Stimulated activated CD4-positive, alpha-beta T cell treated with anti-CD3 and anti-CD28 coated beads, Interleukin-1b, Interleukin-23, amount 100 ng/mL, for 48 hours (primary cell): Measurements from ENCODE around the gene AKNA.
A peak's percentile ranks its signal among the peaks of the same experiment; 100 is the strongest.

Experiments
- DNase-seq: peaks from one replicate; pipeline ENCODE4 v3.0.0-alpha.2; 2020

The AKNA gene

GRCh38 chr9:114387680-114388356, at the start of gene AKNA:
Gene AKNA (minus strand): TSS chr9:114387982. CDS start chr9:114381333, 6,649 bp downstream.
- peak; percentile 80 for DNase-seq

- DNase-seq: no peak
Measured at GRCh38 chr9:114437401-114437893, 49.7 kb upstream of the AKNA start.

GRCh38 chr9:114434878-114435311, 47.1 kb upstream of the AKNA start:
- no peak for DNase-seq

GRCh38 chr9:114433720-114434255, 46.0 kb upstream of the AKNA start:
- no peak for DNase-seq

- DNase-seq: no peak
Measured at GRCh38 chr9:114433086-114433485, 45.3 kb upstream of the AKNA start.

DNA sequence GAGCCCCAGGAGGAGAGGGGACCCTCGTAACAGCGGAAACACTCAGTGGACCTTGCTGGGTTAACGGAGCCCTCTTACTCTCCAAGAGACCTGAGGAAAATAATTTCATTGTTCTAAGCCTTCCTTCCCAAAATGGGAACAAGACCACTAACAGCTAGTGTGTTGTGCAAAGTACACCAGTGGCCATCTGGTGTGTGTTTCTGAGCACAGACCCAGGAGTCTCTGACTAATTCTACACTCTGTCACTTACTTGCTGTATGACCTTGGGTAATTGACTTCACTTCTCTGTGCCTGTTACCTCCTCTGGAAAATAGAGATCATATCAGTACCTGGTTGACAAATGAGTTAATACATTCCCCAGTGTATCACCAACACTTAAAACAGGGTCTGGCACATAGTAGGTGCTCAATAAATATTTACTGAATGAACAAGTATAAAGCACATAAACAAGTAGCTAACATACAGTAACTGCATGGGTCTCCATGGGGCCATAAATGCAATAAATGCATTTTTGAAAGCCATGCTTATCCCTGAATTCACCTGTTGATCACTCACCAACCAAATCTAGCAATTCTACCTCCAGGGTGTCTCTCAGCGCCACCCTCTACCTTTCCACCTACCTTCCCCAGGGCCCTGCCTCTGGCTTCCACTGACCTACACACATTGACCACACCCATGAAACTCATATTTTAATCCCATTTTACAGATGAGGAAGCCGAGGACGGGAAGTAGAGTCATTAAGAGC, 44.7 kb upstream of the AKNA start:
- DNase-seq: no peak

- no peak for DNase-seq
Measured at GRCh38 chr9:114431770-114432169, 44.0 kb upstream of the AKNA start.

DNA sequence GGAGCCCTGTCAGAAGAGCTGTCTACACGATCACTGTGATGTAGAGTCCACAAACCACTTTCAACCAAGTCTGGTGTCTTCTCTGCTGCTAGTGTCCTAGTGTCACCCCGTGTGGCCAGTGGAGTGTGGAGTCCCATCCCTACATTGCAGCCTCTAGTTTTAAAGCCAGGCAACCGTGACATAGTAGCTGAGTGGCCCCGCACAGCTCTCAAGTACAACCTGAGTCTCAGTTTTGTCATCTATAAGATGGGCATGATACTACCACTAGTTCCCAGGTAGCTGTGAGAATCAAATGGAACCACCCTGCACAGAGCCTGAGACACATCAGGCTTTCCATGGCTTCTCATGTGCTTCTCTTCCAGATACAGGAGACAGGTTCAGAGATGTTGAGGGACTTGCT, 43.2 kb upstream of the AKNA start:
- no peak for DNase-seq

DNA sequence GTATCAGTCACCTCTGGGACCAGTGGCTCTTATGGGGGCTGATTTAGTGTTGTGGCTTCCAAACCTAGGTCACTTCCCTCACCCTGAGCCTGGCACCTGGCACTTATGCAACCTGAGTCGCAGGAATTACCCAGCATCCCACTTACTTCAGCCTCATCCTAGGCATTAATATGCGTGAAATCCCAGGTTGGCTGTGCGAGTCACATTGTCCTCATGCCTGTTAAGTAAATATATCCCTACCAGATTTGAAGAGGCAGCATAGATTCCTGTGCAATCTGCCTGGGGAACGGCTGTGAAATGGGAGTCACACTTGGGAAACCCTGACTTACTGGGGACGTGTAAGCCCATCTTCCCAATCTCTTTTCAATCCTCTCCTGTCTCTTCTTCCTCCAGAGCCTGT, 42.7 kb upstream of the AKNA start:
- no peak for DNase-seq

- no peak for DNase-seq
Measured at GRCh38 chr9:114429488-114429887, 41.7 kb upstream of the AKNA start.

- no peak for DNase-seq
Measured at GRCh38 chr9:114428466-114428865, 40.7 kb upstream of the AKNA start.

DNA sequence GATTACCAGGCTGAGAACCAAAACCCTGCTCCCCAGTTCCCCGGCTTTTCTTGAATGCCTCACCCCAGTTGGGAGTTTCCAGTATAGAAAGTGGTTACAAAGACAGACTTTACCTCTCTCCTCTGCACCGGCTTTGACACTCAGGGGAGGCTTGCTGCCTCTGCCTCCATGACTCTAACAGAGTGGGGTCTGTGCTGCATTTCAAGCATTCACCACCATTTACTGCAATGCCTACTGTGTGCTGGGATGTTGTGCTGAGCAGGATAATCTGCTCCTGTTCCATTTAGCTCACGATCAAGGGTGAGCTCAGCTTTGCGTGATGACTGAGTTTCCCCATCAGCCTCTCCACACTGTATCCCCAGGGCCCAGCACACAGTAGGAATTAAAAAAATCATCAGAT, 39.9 kb upstream of the AKNA start:
- DNase-seq: no peak

- DNase-seq: no peak
Measured at GRCh38 chr9:114426046-114426948, 38.5 kb upstream of the AKNA start.

DNA sequence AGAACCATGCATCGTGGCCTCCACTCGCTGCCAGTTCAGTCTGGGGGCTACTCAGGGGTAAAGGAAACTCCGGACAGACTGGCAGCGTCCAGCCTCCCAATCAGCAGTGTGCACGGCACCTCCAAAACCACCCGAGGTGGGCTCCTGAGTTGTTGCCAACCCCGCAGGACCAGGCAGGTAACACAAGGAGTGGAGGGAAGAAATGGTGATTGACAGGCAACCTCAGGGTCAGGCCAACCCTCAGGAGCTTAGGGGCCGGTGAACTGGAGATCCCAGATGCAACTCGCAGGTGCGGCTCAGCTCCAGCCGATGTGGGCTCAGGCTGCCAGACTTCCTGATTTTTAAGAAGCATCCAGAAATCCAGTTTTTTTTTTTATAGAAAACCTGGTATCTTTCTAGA, 37.3 kb upstream of the AKNA start:
- DNase-seq: no peak

- no peak for DNase-seq
Measured at GRCh38 chr9:114424126-114424525, 36.3 kb upstream of the AKNA start.

- no peak for DNase-seq
Measured at GRCh38 chr9:114423181-114423580, 35.4 kb upstream of the AKNA start.

DNA sequence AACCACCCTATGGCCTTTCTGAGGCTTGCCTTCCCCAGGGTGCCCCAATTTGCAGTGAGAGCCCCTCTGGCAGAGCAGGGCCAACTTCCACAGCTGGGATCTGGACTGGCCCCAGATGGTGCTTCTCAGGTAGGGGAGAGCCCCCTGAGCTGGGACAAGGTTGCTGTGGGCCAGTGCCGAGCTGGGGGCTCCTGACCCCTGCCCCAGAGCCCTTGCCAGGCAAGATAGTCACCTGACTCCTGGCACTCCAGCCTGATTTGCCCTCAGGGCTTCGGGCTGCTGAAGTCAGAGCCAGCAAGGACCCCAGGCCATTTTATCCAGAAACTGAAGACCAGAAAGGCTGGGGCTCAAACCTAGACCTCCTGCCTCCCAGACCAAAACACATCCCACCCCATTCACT, 33.4 kb upstream of the AKNA start:
- no peak for DNase-seq

GRCh38 chr9:114419796-114420195, 32.0 kb upstream of the AKNA start:
- DNase-seq: no peak

DNA sequence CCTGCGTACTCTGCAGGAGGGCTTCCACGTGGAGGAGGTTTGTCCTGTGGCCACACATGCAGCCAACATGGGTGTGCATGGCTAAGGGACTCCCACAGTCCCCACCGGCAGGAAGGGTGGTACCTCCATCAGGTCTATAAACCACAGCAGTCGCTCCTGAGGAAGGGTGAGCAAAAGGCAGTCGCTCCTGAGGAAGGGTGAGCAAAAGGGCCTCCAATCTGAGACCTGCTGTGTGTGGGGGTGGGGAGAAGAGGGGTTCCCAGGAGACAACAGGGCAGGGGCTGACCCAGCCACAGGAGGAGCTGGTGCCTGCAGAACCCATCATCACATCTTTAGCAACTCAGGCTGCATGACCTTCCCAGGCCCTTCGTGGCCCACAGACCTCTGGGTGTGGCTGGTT, 30.3 kb upstream of the AKNA start:
- DNase-seq: no peak

GRCh38 chr9:114417511-114417910, 29.7 kb upstream of the AKNA start:
- DNase-seq: no peak

GRCh38 chr9:114416906-114417305, 29.1 kb upstream of the AKNA start:
- DNase-seq: no peak

- DNase-seq: no peak
Measured at GRCh38 chr9:114416290-114416689, 28.5 kb upstream of the AKNA start.

GRCh38 chr9:114414346-114414745, 26.6 kb upstream of the AKNA start:
- no peak for DNase-seq
